HEK293 (cell line): ENCODE measurements around the gene DENND1A.
A peak's percentile ranks its signal among the peaks of the same experiment; 100 is the strongest.

ENCODE experiments used
- CTCF ChIA-PET: fragments of 350-600 bp; formaldehyde crosslinking; extraction: SDS; loops from one replicate; lab custom pipeline; 2021; ENCODE audit warnings: antibody characterized with exemption; lab: Yijun Ruan, JAX
- POLR2A ChIA-PET: fragments of 300-600 bp; formaldehyde crosslinking; extraction: SDS; loops from one replicate; lab custom pipeline; 2020; ENCODE audit warnings: antibody characterized with exemption, inconsistent platforms; lab: Yijun Ruan, JAX
- H3K27ac ChIP-seq: fragments of 200-500 bp; sonication (Bioruptor generic); 2 replicates; pipeline ENCODE4 v1.5.1; 2014; ENCODE audit warnings: low read depth, low read length, control low read depth, inconsistent platforms; ENCODE audit errors: extremely low read depth
- H3K36me3 ChIP-seq, 2 experiments: fragments of 200-500 bp in 1 of 2; sonication (Bioruptor generic) in 1 of 2; 1 replicate in 1 of 2; 2 replicates in 1 of 2; pipeline ENCODE4 v1.5.1; 2014 to 2017; ENCODE audit warnings: inconsistent platforms in 2 of 2, low read length in 2 of 2; ENCODE audit not compliant: control insufficient read depth in 2 of 2, insufficient read depth in 1 of 2
- H3K4me1 ChIP-seq: fragments of 200-500 bp; sonication (Bioruptor generic); 2 replicates; pipeline ENCODE4 v1.5.1; 2014; ENCODE audit warnings: mild to moderate bottlenecking, low read length, inconsistent platforms; ENCODE audit not compliant: control insufficient read depth, insufficient read depth
- H3K4me3 ChIP-seq: 2 replicates; pipeline ENCODE4 v1.5.1; 2011; ENCODE audit warnings: low read depth, mild to moderate bottlenecking, control low read depth, low read length, moderate library complexity
- H3K9me3 ChIP-seq: fragments of 200-500 bp; sonication (Bioruptor generic); 2 replicates; pipeline ENCODE4 v1.5.1; 2014; ENCODE audit warnings: low read depth, low read length, inconsistent platforms; ENCODE audit not compliant: control insufficient read depth, insufficient read depth
- OVOL3 ChIP-seq: fragments of 450-650 bp; formaldehyde crosslinking; IDR thresholded peaks from 2 replicates; pipeline ENCODE4 v1.5.1; 2016; ENCODE audit warnings: missing biosample characterization, missing genetic modification characterization
- RBAK ChIP-seq: fragments of 450-650 bp; formaldehyde crosslinking; IDR thresholded peaks from 2 replicates; pipeline ENCODE4 v1.5.1; 2016; ENCODE audit warnings: missing biosample characterization, missing genetic modification characterization
- ZFP37 ChIP-seq: fragments of 450-650 bp; formaldehyde crosslinking; IDR thresholded peaks from 2 replicates; pipeline ENCODE4 v1.5.1; 2016; ENCODE audit warnings: missing biosample characterization, missing genetic modification characterization
- ZNF114 ChIP-seq: fragments of 450-650 bp; formaldehyde crosslinking; IDR thresholded peaks from 2 replicates; pipeline ENCODE4 v1.5.0; 2017; ENCODE audit warnings: missing biosample characterization, missing genetic modification characterization
- ZNF146 ChIP-seq: fragments of 450-650 bp; formaldehyde crosslinking; IDR thresholded peaks from 2 replicates; pipeline ENCODE4 v1.5.1; 2016; ENCODE audit warnings: missing biosample characterization, missing genetic modification characterization
- ZNF155 ChIP-seq: fragments of 450-650 bp; formaldehyde crosslinking; IDR thresholded peaks from 2 replicates; pipeline ENCODE4 v1.5.1; 2016; ENCODE audit warnings: missing biosample characterization, missing genetic modification characterization
- ZNF341 ChIP-seq: fragments of 450-650 bp; formaldehyde crosslinking; IDR thresholded peaks from 2 replicates; pipeline ENCODE4; 2016; ENCODE audit warnings: low read depth, missing biosample characterization, missing genetic modification characterization
- ZNF354C ChIP-seq: fragments of 450-650 bp; formaldehyde crosslinking; IDR thresholded peaks from 2 replicates; pipeline ENCODE4 v1.5.1; 2016; ENCODE audit warnings: missing biosample characterization, missing genetic modification characterization, low read depth, borderline replicate concordance
- ZNF473 ChIP-seq: fragments of 450-650 bp; formaldehyde crosslinking; IDR thresholded peaks from 2 replicates; pipeline ENCODE4 v1.5.1; 2017; ENCODE audit warnings: missing biosample characterization, missing genetic modification characterization
- ZNF548 ChIP-seq: fragments of 450-650 bp; formaldehyde crosslinking; IDR thresholded peaks from 2 replicates; pipeline ENCODE4 v1.5.1; 2016; ENCODE audit warnings: missing biosample characterization, missing genetic modification characterization
- ZNF660 ChIP-seq: fragments of 450-650 bp; IDR thresholded peaks from 2 replicates; pipeline ENCODE4 v1.5.1; 2018; ENCODE audit warnings: missing biosample characterization, mild to moderate bottlenecking, missing genetic modification characterization
- TF ChIP-seq, protein P1 (sequence below): fragments of 450-650 bp; formaldehyde crosslinking; conservative IDR thresholded peaks from 2 replicates; pipeline ENCODE4 v1.5.1; 2016; ENCODE audit warnings: low read depth, missing biosample characterization, missing genetic modification characterization
- TF ChIP-seq, protein P2 (sequence below): fragments of 450-650 bp; formaldehyde crosslinking; IDR thresholded peaks from 2 replicates; pipeline ENCODE4 v1.5.1; 2016; ENCODE audit warnings: missing biosample characterization, missing genetic modification characterization
- TF ChIP-seq, protein P3 (sequence below): fragments of 450-650 bp; formaldehyde crosslinking; IDR thresholded peaks from 2 replicates; pipeline ENCODE4 v1.5.1; 2016; ENCODE audit warnings: missing biosample characterization, missing genetic modification characterization
- TF ChIP-seq, protein P4 (sequence below): fragments of 450-650 bp; formaldehyde crosslinking; optimal IDR thresholded peaks from 2 replicates; pipeline ENCODE3; 2016; ENCODE audit warnings: missing biosample characterization, mild to moderate bottlenecking, missing genetic modification characterization
- TF ChIP-seq, protein P5 (sequence below): fragments of 450-650 bp; formaldehyde crosslinking; IDR thresholded peaks from 2 replicates; pipeline ENCODE4 v1.5.0; 2017; ENCODE audit warnings: missing biosample characterization, missing genetic modification characterization, borderline replicate concordance
- TF ChIP-seq, protein P6 (sequence below): fragments of 450-650 bp; formaldehyde crosslinking; IDR thresholded peaks from 2 replicates; pipeline ENCODE4 v1.5.1; 2016; ENCODE audit warnings: missing biosample characterization, missing genetic modification characterization

DENND1A gene

DNA sequence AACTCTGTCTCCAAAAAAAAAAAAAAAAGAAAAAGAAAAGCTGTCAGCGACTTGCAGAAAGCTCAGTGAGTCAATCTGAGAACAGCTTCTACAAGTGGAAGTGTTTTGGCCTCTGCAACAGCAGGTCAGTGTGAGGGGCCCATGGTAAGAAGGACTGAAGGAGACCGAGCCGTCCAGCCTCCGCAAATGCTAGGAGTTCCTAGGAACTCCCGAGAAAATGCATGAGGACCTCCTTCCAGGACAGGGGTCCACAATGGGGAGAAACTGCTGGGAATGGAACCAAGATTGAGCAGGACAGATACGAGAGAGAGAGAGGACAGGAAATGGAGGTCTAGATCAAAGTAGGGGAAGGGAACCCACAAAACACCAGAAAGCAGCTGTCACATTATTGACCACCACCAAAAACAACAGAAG, 393.5 kb downstream of the DENND1A start (continued):
- TF ChIP-seq, protein P1, sequence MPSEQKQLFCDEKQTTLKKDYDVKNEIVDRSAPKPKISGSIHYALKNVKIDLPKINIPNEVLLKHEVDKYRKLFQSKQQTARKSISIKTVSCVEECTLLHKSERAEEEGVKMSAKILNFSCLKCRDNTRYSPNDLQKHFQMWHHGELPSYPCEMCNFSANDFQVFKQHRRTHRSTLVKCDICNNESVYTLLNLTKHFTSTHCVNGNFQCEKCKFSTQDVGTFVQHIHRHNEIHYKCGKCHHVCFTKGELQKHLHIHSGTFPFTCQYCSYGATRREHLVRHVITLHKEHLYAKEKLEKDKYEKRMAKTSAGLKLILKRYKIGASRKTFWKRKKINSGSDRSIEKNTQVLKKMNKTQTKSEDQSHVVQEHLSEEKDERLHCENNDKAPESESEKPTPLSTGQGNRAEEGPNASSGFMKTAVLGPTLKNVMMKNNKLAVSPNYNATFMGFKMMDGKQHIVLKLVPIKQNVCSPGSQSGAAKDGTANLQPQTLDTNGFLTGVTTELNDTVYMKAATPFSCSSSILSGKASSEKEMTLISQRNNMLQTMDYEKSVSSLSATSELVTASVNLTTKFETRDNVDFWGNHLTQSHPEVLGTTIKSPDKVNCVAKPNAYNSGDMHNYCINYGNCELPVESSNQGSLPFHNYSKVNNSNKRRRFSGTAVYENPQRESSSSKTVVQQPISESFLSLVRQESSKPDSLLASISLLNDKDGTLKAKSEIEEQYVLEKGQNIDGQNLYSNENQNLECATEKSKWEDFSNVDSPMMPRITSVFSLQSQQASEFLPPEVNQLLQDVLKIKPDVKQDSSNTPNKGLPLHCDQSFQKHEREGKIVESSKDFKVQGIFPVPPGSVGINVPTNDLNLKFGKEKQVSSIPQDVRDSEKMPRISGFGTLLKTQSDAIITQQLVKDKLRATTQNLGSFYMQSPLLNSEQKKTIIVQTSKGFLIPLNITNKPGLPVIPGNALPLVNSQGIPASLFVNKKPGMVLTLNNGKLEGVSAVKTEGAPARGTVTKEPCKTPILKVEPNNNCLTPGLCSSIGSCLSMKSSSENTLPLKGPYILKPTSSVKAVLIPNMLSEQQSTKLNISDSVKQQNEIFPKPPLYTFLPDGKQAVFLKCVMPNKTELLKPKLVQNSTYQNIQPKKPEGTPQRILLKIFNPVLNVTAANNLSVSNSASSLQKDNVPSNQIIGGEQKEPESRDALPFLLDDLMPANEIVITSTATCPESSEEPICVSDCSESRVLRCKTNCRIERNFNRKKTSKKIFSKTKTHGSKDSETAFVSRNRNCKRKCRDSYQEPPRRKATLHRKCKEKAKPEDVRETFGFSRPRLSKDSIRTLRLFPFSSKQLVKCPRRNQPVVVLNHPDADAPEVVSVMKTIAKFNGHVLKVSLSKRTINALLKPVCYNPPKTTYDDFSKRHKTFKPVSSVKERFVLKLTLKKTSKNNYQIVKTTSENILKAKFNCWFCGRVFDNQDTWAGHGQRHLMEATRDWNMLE (tag by site-specific recombination) = no peak

DNA sequence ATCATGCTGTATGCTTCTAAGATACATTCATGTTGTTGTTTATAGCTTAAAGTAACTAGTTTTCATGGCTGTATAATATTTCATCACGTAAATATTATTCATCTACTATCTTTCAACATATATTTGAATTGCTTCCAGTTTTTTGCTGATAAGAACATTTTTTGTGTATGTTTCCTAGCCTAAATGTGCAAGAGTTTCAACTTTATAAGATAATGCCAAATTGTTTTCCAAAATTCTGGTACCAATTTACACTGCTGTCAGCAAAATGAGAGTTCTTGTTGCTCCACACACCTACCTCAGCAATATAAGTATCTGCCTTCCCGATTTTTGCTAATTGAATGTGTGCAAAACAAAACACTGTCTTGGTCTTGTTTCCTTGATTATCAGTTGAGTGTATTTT, 395.6 kb downstream of the DENND1A start:
- TF ChIP-seq ZNF473 (tag by site-specific recombination) (no peak), ZFP37 (tag by site-specific recombination) (no peak), ZNF146 (tag by site-specific recombination) (peak; percentile 52; the same call in 1 of the 2 replicates)
- TF ChIP-seq, protein P2, sequence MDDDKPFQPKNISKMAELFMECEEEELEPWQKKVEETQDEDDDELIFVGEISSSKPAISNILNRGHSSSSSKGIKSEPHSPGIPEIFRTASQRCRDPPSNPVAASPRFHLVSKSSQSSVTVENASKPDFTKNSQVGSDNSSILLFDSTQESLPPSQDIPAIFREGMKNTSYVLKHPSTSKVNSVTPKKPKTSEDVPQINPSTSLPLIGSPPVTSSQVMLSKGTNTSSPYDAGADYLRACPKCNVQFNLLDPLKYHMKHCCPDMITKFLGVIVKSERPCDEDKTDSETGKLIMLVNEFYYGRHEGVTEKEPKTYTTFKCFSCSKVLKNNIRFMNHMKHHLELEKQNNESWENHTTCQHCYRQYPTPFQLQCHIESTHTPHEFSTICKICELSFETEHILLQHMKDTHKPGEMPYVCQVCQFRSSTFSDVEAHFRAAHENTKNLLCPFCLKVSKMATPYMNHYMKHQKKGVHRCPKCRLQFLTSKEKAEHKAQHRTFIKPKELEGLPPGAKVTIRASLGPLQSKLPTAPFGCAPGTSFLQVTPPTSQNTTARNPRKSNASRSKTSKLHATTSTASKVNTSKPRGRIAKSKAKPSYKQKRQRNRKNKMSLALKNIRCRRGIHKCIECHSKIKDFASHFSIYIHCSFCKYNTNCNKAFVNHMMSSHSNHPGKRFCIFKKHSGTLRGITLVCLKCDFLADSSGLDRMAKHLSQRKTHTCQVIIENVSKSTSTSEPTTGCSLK = no peak
- Histone ChIP-seq H3K4me1 (no peaks in the 10 kb centered on the region), H3K36me3 (no peaks in the 10 kb centered on the region), H3K9me3 (no peaks in the 10 kb centered on the region), H3K4me3 (no peak overlapping the region), H3K27ac (no peak overlapping the region)
- POLR2A ChIA-PET = no interaction called here
- CTCF ChIA-PET = interaction anchor here (0.6 to 1.3 kb wide), 4 partner anchors 11 to 507 kb away, joined by 3 to 4 read pairs (median 4); no protein-coding TSS in a partner anchor

DNA sequence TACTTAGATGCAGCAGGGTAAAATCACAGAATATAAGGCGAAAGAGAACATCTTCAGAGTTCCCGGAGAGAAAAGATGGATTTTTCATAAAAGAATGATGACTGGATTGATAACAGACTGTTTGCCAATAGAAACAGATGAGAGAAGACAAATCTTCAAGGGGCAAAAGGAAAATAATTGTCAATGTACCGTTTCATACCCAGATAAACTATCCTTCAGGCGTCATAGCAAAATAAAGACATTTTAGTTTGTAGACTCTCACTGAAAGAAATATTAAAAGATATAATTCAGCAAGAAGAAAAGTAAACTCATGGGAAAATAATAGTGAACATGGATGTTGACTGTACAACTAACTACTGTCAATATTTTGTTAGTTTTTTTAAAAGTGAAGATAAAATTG, 399.7 kb downstream of the DENND1A start:
- no peaks in the 10 kb centered on the region for H3K9me3 ChIP-seq
- POLR2A ChIA-PET = no interaction called here
- no peak overlapping the region for H3K4me3 ChIP-seq
- CTCF ChIA-PET = no interaction called here
- no peaks in the 10 kb centered on the region for H3K36me3 ChIP-seq
- H3K4me1 ChIP-seq = no peaks in the 10 kb centered on the region
- no peak overlapping the region for H3K27ac ChIP-seq
- TF ChIP-seq ZNF548 (tag by site-specific recombination) = no peak
- no peak for TF ChIP-seq ZNF114
- TF ChIP-seq, protein P3, sequence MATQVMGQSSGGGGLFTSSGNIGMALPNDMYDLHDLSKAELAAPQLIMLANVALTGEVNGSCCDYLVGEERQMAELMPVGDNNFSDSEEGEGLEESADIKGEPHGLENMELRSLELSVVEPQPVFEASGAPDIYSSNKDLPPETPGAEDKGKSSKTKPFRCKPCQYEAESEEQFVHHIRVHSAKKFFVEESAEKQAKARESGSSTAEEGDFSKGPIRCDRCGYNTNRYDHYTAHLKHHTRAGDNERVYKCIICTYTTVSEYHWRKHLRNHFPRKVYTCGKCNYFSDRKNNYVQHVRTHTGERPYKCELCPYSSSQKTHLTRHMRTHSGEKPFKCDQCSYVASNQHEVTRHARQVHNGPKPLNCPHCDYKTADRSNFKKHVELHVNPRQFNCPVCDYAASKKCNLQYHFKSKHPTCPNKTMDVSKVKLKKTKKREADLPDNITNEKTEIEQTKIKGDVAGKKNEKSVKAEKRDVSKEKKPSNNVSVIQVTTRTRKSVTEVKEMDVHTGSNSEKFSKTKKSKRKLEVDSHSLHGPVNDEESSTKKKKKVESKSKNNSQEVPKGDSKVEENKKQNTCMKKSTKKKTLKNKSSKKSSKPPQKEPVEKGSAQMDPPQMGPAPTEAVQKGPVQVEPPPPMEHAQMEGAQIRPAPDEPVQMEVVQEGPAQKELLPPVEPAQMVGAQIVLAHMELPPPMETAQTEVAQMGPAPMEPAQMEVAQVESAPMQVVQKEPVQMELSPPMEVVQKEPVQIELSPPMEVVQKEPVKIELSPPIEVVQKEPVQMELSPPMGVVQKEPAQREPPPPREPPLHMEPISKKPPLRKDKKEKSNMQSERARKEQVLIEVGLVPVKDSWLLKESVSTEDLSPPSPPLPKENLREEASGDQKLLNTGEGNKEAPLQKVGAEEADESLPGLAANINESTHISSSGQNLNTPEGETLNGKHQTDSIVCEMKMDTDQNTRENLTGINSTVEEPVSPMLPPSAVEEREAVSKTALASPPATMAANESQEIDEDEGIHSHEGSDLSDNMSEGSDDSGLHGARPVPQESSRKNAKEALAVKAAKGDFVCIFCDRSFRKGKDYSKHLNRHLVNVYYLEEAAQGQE = no peak
- TF ChIP-seq, protein P4, sequence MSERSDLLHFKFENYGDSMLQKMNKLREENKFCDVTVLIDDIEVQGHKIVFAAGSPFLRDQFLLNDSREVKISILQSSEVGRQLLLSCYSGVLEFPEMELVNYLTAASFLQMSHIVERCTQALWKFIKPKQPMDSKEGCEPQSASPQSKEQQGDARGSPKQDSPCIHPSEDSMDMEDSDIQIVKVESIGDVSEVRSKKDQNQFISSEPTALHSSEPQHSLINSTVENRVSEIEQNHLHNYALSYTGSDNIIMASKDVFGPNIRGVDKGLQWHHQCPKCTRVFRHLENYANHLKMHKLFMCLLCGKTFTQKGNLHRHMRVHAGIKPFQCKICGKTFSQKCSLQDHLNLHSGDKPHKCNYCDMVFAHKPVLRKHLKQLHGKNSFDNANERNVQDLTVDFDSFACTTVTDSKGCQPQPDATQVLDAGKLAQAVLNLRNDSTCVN = no peak
- no peak for TF ChIP-seq ZNF341
- TF ChIP-seq, protein P5, sequence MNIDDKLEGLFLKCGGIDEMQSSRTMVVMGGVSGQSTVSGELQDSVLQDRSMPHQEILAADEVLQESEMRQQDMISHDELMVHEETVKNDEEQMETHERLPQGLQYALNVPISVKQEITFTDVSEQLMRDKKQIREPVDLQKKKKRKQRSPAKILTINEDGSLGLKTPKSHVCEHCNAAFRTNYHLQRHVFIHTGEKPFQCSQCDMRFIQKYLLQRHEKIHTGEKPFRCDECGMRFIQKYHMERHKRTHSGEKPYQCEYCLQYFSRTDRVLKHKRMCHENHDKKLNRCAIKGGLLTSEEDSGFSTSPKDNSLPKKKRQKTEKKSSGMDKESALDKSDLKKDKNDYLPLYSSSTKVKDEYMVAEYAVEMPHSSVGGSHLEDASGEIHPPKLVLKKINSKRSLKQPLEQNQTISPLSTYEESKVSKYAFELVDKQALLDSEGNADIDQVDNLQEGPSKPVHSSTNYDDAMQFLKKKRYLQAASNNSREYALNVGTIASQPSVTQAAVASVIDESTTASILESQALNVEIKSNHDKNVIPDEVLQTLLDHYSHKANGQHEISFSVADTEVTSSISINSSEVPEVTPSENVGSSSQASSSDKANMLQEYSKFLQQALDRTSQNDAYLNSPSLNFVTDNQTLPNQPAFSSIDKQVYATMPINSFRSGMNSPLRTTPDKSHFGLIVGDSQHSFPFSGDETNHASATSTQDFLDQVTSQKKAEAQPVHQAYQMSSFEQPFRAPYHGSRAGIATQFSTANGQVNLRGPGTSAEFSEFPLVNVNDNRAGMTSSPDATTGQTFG (tag by site-specific recombination) = no peak
- TF ChIP-seq ZNF354C (tag by site-specific recombination) = no peak
- no peak for TF ChIP-seq ZNF155 (tag by site-specific recombination)
- TF ChIP-seq ZNF660 (tag by site-specific recombination) = no peak
- TF ChIP-seq, protein P6, sequence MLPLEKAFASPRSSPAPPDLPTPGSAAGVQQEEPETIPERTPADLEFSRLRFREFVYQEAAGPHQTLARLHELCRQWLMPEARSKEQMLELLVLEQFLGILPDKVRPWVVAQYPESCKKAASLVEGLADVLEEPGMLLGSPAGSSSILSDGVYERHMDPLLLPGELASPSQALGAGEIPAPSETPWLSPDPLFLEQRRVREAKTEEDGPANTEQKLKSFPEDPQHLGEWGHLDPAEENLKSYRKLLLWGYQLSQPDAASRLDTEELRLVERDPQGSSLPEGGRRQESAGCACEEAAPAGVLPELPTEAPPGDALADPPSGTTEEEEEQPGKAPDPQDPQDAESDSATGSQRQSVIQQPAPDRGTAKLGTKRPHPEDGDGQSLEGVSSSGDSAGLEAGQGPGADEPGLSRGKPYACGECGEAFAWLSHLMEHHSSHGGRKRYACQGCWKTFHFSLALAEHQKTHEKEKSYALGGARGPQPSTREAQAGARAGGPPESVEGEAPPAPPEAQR (tag by site-specific recombination) = no peak
- TF ChIP-seq OVOL3 = no peak
- TF ChIP-seq RBAK (tag by site-specific recombination) = no peak
